OCI-M2 (cell line): ENCODE results near the gene C15orf40.
"Not testable (repeated sequence)": the region's sequence is repeated elsewhere in the genome, so short reads cannot be mapped to it uniquely, and the experiment has no call there.

Source experiments
- DNase-seq: peaks from one replicate; lab custom pipeline; 2025; ENCODE audit not compliant: unreplicated experiment; lab: John Stamatoyannopoulos, UW

The C15orf40 gene

GRCh38 chr15:83011271-83012075, at the start of gene C15orf40:
Gene C15orf40 (minus strand): TSS chr15:83011639. CDS start chr15:83011607, 32 bp downstream.
- peak; percentile 14 for DNase-seq

DNA sequence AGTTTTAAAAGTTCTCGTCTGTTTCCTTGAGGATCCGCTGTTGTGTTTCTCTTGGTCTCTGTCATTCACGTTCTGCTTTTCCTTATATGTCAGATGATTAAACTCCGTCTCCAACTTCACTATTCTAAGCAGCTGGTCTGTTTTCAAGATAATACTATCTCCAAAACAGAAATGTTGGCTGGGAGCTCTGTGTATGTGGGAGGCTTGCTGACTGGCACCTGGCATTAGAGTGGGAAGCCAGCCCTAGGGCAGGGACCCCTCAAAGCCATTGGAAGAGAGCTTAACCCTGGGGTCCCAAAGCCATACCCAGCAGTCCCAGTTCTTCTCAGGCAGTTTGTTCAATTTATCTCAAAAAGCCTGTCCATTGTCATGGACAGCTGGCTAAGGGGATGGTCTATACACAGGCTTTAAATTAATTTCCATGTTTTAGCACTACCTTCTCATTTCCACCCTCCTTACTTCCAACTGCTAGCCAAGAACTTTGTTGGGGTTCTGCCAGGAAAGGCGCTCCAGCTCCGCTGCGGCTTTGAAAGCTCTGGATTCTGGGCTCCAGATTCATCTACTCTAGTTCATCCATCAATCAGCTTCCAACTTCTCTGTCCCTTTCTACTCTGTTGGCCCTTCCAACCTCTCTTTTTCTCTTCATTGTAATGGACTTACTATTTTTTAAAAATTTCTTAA, 46.4 kb upstream of the C15orf40 start:
- no peak for DNase-seq

GRCh38 chr15:83057002-83057401, 45.6 kb upstream of the C15orf40 start:
- DNase-seq: no peak

- no peak for DNase-seq
Measured at GRCh38 chr15:83053151-83053550, 41.7 kb upstream of the C15orf40 start.

DNA sequence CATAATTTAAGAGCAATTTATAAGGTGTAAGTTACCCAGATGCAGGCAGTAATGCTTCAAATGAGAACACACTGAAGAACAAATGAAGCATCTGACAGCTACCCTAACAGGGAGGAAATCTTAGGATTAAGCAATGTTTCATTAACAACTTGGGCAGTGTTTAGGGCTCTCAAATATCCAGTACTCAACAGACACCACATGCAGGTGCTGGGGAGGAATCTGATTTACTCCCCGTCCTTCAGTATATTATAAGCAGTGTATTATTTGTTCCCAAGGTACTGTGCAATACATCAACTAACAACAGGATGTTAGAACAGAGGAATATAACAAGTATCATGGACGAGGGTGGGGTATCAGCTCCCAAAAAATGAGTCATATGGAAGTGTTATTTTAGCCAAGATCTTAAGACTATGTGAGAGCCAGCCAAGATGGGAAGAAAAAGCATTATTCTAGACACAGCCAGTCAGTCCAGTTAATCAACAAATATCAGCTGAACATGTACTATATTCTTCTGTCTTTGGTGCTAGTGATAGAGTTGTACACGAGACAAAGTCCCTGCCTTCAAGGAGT, 35.2 kb upstream of the C15orf40 start:
- no peak for DNase-seq

DNA sequence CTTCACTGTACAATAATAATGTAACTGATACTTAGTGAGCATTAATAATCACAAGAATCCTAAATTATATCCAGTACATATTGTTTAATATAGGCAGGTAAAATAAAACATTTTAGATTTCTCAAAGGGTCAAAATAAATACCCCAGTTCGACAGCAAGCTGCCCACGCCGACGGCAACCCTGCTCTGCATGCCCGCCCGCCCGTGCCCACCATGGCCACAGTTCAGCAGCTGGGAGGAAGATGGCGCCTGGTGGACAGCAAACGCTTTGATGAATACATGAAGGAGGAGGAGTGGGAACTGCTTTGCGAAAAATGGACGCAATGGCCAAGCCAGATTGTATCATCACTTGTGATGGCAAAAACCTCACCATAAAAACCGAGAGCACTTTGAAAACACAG, 32.7 kb upstream of the C15orf40 start:
- DNase-seq: no peak

GRCh38 chr15:83039206-83039605, 27.8 kb upstream of the C15orf40 start:
- no peak for DNase-seq

GRCh38 chr15:83036253-83036652, 24.8 kb upstream of the C15orf40 start:
- DNase-seq: no peak

DNA sequence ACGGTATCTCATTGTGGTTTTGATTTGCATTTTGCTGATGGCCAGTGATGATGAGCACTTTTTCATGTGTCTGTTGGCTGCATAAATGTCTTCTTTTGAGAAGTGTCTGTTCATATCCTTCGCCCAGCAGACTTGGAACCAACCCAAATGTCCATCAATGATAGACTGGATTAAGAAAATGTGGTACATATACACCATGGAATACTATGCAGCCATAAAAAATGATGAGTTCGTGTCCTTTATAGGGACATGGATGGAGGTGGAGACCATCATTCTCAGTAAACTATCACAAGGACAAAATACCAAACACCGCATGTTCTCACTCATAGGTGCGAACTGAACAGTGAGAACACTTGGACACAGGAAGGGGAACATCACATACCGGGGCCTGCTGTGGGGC, 19.8 kb upstream of the C15orf40 start:
- DNase-seq: not testable (repeated sequence)

DNA sequence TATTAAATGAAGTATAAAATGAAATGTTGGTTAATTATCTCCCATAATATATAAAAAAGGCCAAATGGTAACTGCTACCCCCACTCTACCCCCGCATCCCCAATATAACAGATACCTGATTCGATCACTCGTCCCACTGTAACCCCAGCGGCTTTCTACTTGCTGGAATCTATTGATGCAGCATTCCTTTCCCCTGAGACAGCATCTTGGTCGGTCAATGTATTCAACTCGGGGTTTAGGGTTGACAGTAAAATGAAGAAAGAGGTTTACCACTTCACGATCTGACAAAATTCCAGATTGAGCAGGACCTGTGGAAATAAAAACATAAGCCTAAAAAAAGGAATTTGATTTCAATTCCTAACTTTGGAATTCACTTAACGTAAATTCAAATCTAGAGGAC, 18.6 kb upstream of the C15orf40 start:
- DNase-seq: no peak

DNA sequence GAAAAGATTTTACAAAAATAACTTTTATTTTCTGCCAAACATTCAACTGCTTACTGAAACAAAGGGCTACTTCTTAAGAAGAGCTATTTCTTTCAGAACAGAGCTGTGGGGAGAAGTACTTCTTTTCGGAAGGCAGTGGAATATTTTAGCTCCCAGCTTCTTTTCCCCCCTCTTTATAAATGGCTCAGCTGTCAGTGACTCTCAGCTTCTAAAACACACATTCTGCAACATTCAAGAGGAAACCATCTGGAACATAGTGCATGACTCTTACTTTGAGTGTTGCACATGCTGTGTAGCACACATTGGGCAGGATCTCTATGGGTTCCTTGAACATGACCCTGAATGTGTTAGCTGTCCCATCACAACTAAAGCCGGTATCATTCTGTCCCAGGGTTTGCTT, 7.0 kb upstream of the C15orf40 start:
- no peak for DNase-seq

GRCh38 chr15:83016906-83017305, 5.5 kb upstream of the C15orf40 start:
- no peak for DNase-seq

DNA sequence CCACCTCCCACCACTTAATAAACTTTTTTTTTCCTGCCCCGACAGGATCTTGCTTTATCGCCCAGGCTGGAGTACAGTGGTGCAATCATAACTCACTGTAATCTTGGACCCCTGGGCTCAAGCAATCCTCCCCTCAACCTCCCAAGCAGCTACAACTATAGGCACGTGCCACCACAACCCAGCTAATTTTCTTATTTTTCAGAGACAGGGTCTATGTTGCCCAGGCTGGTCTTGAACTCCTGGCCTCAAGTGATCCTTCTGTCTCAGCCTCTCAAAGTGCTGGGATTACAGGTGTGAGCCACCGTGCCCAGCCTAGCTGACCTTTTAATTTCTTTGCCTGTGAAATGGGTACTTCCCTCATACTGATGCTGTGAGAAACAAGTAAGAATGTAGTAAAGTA, 3.9 kb upstream of the C15orf40 start:
- DNase-seq: no peak

DNA sequence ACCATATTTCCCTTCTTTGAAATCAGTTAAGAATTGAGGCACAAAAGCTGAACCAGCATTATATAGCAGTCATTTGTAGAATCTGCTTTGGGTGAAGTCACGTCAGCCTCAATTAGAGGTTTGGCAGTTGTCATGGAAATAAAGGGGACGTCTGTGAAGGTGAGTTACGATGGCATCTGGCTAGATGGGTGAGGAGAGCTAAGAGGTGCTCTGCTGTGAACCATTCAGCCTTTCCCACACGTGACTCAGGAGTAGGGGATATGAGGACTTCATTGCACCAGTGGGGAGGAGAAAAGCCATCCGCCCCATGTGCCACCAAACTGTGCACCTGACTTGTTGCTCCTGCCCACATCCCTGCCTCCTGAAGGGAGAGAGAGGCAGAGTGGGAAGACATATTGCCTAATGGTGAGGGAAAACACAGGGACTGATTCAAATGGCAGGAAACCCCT, 2.8 kb upstream of the C15orf40 start:
- no peak for DNase-seq

DNA sequence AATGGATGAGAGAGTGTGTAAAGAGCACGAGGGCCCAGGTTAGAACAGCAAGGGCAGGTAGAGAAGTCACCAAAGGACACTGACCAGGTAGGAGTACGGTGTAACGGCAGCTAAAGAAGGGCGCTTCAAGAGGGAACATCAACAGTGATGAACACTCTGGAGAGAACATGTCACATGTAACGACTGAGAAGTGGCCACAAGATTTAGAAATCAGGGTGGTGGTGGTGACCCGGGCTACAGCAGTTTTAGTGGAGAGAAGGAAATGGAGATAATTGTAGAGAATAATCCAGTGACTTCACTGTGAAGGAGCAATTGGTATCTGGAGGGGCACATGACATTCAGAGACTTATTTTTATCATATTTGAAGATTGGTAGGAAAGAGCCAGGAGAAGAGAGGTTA, 1.2 kb upstream of the C15orf40 start:
- no peak for DNase-seq

DNA sequence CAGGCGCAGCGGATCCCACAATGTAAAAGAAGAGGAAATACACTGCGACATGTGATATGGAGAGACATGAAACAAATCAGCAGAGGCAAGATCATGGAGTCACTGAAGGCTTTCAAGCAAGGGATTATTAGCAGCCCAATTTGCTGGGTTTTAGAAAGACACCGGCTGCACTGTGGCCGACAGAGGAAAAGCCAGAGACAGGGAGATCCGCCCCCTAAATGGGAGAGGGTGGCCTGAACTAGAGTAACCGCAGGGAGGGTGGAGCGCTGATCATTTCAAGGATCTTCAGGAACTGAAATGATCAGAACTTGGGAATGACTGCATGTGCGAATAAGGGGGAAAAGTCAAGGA, 612 bp upstream of the C15orf40 start:
- DNase-seq: peak; percentile 12

GRCh38 chr15:83010709-83011270, 649 bp downstream of the C15orf40 start:
- DNase-seq: peak; percentile 7

GRCh38 chr15:83000672-83001031, 10.8 kb downstream of the C15orf40 start:
- not testable (repeated sequence) for DNase-seq

DNA sequence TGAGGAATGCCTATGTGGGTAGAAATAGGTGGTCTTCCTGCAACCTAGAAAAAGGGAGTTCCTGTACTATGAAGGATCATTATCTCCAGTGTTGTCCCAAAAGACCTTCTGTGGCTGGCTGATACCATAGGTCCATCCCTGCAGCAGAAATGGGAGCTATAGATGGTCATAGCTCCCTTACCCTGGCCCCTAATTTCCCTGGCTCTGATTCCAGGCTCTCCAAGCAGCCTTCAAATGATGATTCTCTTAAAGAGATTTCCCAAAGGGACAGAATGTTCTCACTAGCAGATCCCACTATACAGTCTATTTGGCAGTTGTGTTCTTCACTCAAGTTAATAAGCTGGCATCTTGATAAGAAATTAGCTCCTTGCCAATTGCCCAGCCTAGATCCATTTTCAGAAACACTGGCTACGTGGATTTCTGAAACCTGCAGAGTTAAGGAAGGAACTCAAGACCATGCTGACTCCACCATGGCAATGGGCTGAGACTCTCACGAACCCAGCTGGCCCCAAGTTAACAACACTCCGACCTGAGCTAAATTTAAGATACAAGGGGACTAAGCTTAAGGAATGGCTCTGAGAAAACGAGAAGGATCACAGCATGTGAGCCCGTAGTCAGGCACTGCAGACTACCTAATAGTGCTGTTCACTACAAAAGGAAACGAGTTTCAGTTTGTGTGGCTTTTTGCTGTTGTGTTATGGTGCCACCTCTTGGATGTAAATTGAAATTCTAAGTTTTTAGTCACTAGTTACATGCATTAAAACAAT, 11.4 kb downstream of the C15orf40 start:
- DNase-seq: no peak

DNA sequence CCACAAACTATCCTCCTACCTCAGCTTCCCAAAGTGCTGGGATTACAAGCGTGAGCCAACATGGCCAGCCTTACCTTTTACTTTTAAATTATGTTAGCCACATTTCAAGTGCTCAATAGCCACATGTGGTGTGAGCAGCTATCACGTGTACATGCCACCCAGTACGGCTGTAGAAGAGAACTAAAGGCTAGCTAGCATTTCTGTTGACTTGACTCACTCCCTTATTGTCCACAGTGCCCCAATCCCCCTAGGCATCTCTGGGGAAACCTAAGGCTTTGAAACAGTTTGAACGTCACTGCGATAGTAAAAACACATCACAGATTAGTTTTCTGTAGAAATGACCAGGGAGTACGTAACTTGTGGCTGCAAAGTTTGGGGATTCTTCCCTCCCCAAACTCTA, 12.0 kb downstream of the C15orf40 start:
- no peak for DNase-seq

DNA sequence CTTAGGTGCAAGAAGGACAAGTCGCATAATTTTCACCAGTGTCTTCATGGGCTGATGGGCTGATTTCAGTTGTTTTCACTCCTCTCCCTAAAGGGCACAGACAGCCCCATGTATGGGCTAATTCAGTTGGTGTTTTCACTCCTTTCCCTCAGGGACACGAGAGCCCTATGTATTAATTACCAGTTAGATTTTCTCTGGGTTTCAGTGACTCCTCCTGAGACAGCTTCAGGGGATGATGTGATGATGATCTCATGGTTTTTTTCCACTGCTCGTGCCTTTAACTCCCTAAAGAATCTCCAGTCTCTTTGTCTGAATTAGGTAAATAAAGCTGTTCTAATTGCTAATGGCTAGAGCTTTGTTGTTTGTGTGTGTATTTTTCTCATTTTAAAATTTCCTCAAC, 15.5 kb downstream of the C15orf40 start:
- DNase-seq: no peak
